Measurements from ENCODE around the gene PYGO1. TPM values are rescaled to one million over a fixed set of nuclear protein-coding genes. Genes with fewer than 3 reads are reported as not detected.
A peak's percentile ranks its signal among the peaks of the same experiment; 100 is the strongest.

The PYGO1 gene
- total RNA-seq, 1 experiment from 2014 or later = 8.9 TPM

DNA sequence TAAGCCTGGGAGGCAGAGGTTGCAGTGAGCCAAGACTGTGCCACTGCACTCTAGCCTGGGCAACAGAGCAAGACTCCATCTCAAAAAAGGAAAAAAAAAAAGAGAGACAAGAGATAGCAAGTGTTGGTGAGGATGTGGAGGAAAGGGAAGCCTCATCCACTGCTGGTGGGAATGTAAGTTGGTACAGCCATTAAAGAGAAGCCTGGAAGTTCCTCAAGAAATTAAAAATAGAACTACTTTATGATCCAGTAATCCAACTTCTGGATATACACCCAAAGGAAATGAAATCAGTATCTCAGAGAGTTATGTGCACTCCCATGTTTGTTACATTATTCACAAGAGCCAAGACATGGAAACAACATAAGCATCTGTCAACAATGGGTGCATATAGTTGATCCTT is 14.9 kb downstream of the PYGO1 start:
- Histone ChIP-seq H3K4me3 (ENCODE audit: low read depth, low read length) (no peak overlapping the region), H3K27me3 (replicated peaks; ENCODE audit: control insufficient read depth, insufficient read depth, low read length) (no peaks in the 10 kb centered on the region), H3K36me3 (ENCODE audit: control insufficient read depth, insufficient read depth, low read length) (no peaks in the 10 kb centered on the region), H3K4me1 (peaks cover 6% of the 10 kb centered on the region; the same call in 1 of the 2 replicates), H3K9me3 (no peaks in the 10 kb centered on the region)
- ChIA-PET CTCF (no interaction called here), POLR2A (no interaction called here)
- no TSS peak for BruUV-seq (replicated peaks)
- H3K9me3 Mint-ChIP-seq (ENCODE audit: unreplicated experiment) = peaks cover 12% of the 10 kb centered on the region
- TF ChIP-seq, protein P1, sequence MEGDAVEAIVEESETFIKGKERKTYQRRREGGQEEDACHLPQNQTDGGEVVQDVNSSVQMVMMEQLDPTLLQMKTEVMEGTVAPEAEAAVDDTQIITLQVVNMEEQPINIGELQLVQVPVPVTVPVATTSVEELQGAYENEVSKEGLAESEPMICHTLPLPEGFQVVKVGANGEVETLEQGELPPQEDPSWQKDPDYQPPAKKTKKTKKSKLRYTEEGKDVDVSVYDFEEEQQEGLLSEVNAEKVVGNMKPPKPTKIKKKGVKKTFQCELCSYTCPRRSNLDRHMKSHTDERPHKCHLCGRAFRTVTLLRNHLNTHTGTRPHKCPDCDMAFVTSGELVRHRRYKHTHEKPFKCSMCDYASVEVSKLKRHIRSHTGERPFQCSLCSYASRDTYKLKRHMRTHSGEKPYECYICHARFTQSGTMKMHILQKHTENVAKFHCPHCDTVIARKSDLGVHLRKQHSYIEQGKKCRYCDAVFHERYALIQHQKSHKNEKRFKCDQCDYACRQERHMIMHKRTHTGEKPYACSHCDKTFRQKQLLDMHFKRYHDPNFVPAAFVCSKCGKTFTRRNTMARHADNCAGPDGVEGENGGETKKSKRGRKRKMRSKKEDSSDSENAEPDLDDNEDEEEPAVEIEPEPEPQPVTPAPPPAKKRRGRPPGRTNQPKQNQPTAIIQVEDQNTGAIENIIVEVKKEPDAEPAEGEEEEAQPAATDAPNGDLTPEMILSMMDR (IDR thresholded peaks at IDR 0.05; ENCODE audit: insufficient read depth in 1 of 2, low read depth in 1 of 2, low read length in 1 of 2, severe bottlenecking in 1 of 2, unreplicated experiment in 1 of 2) = no peak
- no peak overlapping the region for H3K27ac Mint-ChIP-seq (ENCODE audit: unreplicated experiment)
- H3K4me1 Mint-ChIP-seq (ENCODE audit: low read depth, unreplicated experiment) = peaks cover 5% of the 10 kb centered on the region
- intact Hi-C loops (cut with micrococcal nuclease; ENCODE audit: unreplicated experiment) = no loop called here
- H3K27me3 Mint-ChIP-seq (ENCODE audit: insufficient read depth, unreplicated experiment) = no peaks in the 10 kb centered on the region
- no peak overlapping the region for H3K4me3 Mint-ChIP-seq (ENCODE audit: unreplicated experiment)
- no peaks in the 10 kb centered on the region for H3K36me3 Mint-ChIP-seq (ENCODE audit: insufficient read depth, unreplicated experiment)
- no peak for DNase-seq

DNA sequence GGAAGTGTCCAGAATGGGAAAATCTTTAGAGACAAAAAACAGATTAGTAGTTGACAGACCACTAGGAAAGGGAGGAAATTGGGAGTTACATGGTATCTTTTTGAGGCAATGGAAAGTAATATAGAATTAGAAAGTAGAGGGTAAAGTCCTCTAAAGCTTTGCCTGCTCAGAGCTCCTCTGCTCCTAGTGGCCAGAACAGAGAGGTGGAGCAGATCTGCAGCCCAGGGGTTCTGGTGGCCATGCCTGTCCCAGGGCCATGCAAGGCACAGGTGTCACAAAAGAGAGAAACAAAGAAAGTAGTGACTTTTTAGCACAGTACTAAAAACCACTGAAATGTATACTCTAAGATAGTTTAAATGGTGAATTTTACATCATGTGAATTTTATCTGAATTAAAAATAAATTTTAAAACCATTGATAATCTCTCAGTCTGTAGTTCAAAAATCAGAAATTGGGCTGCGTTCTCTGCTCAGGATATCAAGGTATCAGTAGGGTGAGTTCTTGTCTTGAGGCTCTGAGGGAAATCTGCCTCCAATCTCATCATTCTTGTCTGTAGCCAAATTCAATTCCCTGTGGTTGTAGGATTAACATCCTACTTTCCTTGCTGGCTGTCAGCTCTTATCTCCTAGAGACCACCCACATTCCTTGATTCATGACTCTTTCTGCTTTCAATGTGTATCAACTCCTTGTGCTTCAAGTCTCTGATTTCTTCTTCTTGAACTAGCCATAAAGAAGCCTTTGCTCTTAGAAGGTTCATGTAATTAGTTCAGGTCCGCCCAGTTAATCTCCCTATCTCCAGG is 23.6 kb downstream of the PYGO1 start:
- ChIA-PET POLR2A (no interaction called here), CTCF (no interaction called here)
- H3K27ac Mint-ChIP-seq (ENCODE audit: unreplicated experiment) = no peak overlapping the region
- Histone ChIP-seq H3K4me3 (ENCODE audit: low read depth, low read length) (no peak overlapping the region), H3K9me3 (0 out of 2 replicates have a peak, but pooled peaks cover 3% of the 10 kb centered on the region), H3K4me1 (no peaks in the 10 kb centered on the region; the same call in 1 of the 2 replicates), H3K27me3 (replicated peaks; ENCODE audit: control insufficient read depth, insufficient read depth, low read length) (no peaks in the 10 kb centered on the region), H3K36me3 (ENCODE audit: control insufficient read depth, insufficient read depth, low read length) (no peaks in the 10 kb centered on the region)
- DNase-seq = peak in 1 of 2 experiments; percentile 39
- TF ChIP-seq, protein P1 (IDR thresholded peaks at IDR 0.05; ENCODE audit: insufficient read depth in 1 of 2, low read depth in 1 of 2, low read length in 1 of 2, severe bottlenecking in 1 of 2, unreplicated experiment in 1 of 2) = peak in 1 of 2 experiments; percentile 35
- no peaks in the 10 kb centered on the region for H3K4me1 Mint-ChIP-seq (ENCODE audit: low read depth, unreplicated experiment)
- intact Hi-C loops (cut with micrococcal nuclease; ENCODE audit: unreplicated experiment) = no loop called here
- H3K4me3 Mint-ChIP-seq (ENCODE audit: unreplicated experiment) = no peak overlapping the region
- no TSS peak for BruUV-seq (replicated peaks)
- no peaks in the 10 kb centered on the region for H3K36me3 Mint-ChIP-seq (ENCODE audit: insufficient read depth, unreplicated experiment)
- no peaks in the 10 kb centered on the region for H3K9me3 Mint-ChIP-seq (ENCODE audit: unreplicated experiment)
- H3K27me3 Mint-ChIP-seq (ENCODE audit: insufficient read depth, unreplicated experiment) = no peaks in the 10 kb centered on the region

DNA sequence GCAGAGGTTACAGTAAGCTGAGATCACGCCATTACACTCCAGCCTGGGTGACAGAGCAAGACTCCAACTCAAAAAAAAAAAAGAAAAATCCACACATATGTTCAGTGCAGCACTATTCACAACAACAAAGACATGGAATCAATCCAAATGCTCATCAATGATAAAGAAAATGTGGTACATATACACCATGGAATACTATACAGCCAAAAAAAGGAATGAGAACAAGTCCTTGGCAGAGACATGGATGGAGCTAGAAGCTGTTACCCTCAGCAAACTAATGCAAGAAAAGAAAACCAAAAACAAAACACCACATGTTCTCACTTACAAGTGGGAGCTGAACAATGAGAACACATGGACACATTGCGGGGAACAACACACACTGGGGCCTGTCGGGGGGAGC is 25.5 kb downstream of the PYGO1 start:
- H3K27ac Mint-ChIP-seq (ENCODE audit: unreplicated experiment) = no peak overlapping the region
- H3K4me3 Mint-ChIP-seq (ENCODE audit: unreplicated experiment) = no peak overlapping the region
- POLR2A ChIA-PET = no interaction called here
- Histone ChIP-seq H3K36me3 (ENCODE audit: control insufficient read depth, insufficient read depth, low read length) (no peaks in the 10 kb centered on the region), H3K27me3 (replicated peaks; ENCODE audit: control insufficient read depth, insufficient read depth, low read length) (no peaks in the 10 kb centered on the region), H3K9me3 (0 out of 2 replicates have a peak, but pooled peaks cover 3% of the 10 kb centered on the region), H3K4me3 (ENCODE audit: low read depth, low read length) (no peak overlapping the region), H3K4me1 (no peaks in the 10 kb centered on the region; the same call in 1 of the 2 replicates)
- no peak for DNase-seq
- intact Hi-C loops (cut with micrococcal nuclease; ENCODE audit: unreplicated experiment) = no loop called here
- TF ChIP-seq, protein P1 (IDR thresholded peaks at IDR 0.05; ENCODE audit: insufficient read depth in 1 of 2, low read depth in 1 of 2, low read length in 1 of 2, severe bottlenecking in 1 of 2, unreplicated experiment in 1 of 2) = no peak
- CTCF ChIA-PET = no interaction called here
- H3K4me1 Mint-ChIP-seq (ENCODE audit: low read depth, unreplicated experiment) = no peaks in the 10 kb centered on the region
- no peaks in the 10 kb centered on the region for H3K9me3 Mint-ChIP-seq (ENCODE audit: unreplicated experiment)
- H3K27me3 Mint-ChIP-seq (ENCODE audit: insufficient read depth, unreplicated experiment) = no peaks in the 10 kb centered on the region
- BruUV-seq (replicated peaks) = no TSS peak
- no peaks in the 10 kb centered on the region for H3K36me3 Mint-ChIP-seq (ENCODE audit: insufficient read depth, unreplicated experiment)
